Naive thymus-derived CD8-positive, alpha-beta T cell (primary cell): ENCODE data around the gene FRMD8. TPM values are rescaled to one million over a fixed set of nuclear protein-coding genes. Genes with fewer than 3 reads are reported as not detected.

Experiments used
- ATAC-seq, 2 donors: fragments of 150-1000 bp; cut with Tn5 transposase in 1 of 2; sonication (Bioruptor Pico), chemical (Tn5 transposase) in 1 of 2; 1 replicate in 1 of 2; 2 replicates in 1 of 2; pipeline ENCODE4 v1.10.0; 2021; ENCODE audit warnings: mild to moderate bottlenecking in 2 of 2, moderate library complexity in 2 of 2
- POLR2A ChIA-PET: fragments of 350-600 bp; sonication (Branson Sonifier 250); formaldehyde crosslinking; loops from one replicate; lab custom pipeline; 2021; ENCODE audit warnings: antibody characterized with exemption; lab: Charles Lee
- DNase-seq, 10 donors: peaks; one replicate each; pipeline versions ENCODE4 v3.0.0 to v3.0.0-alpha.2; 2020 to 2022
- H3K27ac Mint-ChIP-seq, 10 donors: one replicate each; pipeline ENCODE4 v1.8.0; 2020 to 2022; ENCODE audit warnings: mild to moderate bottlenecking in 10 of 10, mixed read lengths in 10 of 10, moderate library complexity in 4 of 10, inconsistent platforms in 1 of 10
- H3K27me3 Mint-ChIP-seq, 5 donors: one replicate each; pipeline ENCODE4 v1.8.0; 2021 to 2022; ENCODE audit warnings: mixed read lengths in 5 of 5
- H3K36me3 Mint-ChIP-seq, 3 donors: one replicate each; pipeline ENCODE4 v1.8.0; 2020 to 2022; ENCODE audit warnings: mixed read lengths in 3 of 3, mild to moderate bottlenecking in 2 of 3, inconsistent platforms in 1 of 3
- H3K4me1 Mint-ChIP-seq, 4 donors: one replicate each; pipeline ENCODE4 v1.8.0; 2021 to 2022; ENCODE audit warnings: mixed read lengths in 4 of 4
- H3K4me3 Mint-ChIP-seq, 10 donors: one replicate each; pipeline ENCODE4 v1.8.0; 2020 to 2022; ENCODE audit warnings: mild to moderate bottlenecking in 10 of 10, mixed read lengths in 10 of 10, moderate library complexity in 6 of 10, inconsistent platforms in 1 of 10
- H3K9me3 Mint-ChIP-seq, 9 donors: one replicate each; pipeline ENCODE4 v1.8.0; 2020 to 2022; ENCODE audit warnings: mixed read lengths in 9 of 9, mild to moderate bottlenecking in 3 of 9, inconsistent platforms in 1 of 9, moderate library complexity in 1 of 9
- polyA plus RNA-seq, 3 donors: library from polyadenylated mRNA; unstranded; fragments of 300-500 nt; fragmentation: Illumina TruSeq; gene quantifications; one replicate each; pipeline ENCODE4 v1.2.3, GENCODE V29; 2021
- total RNA-seq, 8 experiments: library from RNA in 2 of 8; stranded (reverse) in 2 of 8; gene quantifications; one replicate each; pipeline ENCODE4 v1.2.3 and lab custom pipeline; 2021 to 2026

Gene FRMD8
- total and polyA plus RNA-seq, 5 experiments from 2014 or later, result 34.5 to 55.0 (median 42.6) TPM

- POLR2A ChIA-PET, result interaction anchor here (0.6 to 2.0 kb wide), 3 partner anchors 27 to 151 kb away, joined by 3 to 4 read pairs (median 3); no protein-coding TSS in a partner anchor
- no peak for DNase-seq
Measured at GRCh38 chr11:65396769-65397745, 10.6 kb downstream of the FRMD8 start.

GRCh38 chr11:65398362-65398910 is 12.0 kb downstream of the FRMD8 start:
- DNase-seq, result no peak
- no peak for ATAC-seq
- Mint-ChIP-seq H3K4me3 (no peak overlapping the region), H3K27ac (peak overlapping the region in 2 of 10 donors; percentile 24 to 53), H3K4me1 (peaks cover 2 to 6% (median 6%) of the 10 kb centered on the region in 4 donors), H3K36me3 (peaks cover 0 to 69% (median 8%) of the 10 kb centered on the region in 3 donors), H3K27me3 (no peaks in the 10 kb centered on the region), H3K9me3 (no peaks in the 10 kb centered on the region)
- POLR2A ChIA-PET, result interaction anchor here (0.7 to 2.0 kb wide), 2 partner anchors 25 to 73 kb away, joined by 4 read pairs; no protein-coding TSS in a partner anchor

More at GRCh38 chr11:65396769-65397745, 10.6 kb downstream of the FRMD8 start:
- H3K4me3 Mint-ChIP-seq, result no peak overlapping the region
- no peaks in the 10 kb centered on the region for H3K27me3 Mint-ChIP-seq
- peaks cover 0 to 65% (median 8%) of the 10 kb centered on the region in 3 donors for H3K36me3 Mint-ChIP-seq
- H3K4me1 Mint-ChIP-seq, result peaks cover 0 to 11% (median 9%) of the 10 kb centered on the region in 4 donors
- peak overlapping the region in 3 of 10 donors; percentile 8 to 65 (median 56) for H3K27ac Mint-ChIP-seq
- ATAC-seq, result no peak
- H3K9me3 Mint-ChIP-seq, result no peaks in the 10 kb centered on the region

- POLR2A ChIA-PET, result no interaction called here
- Mint-ChIP-seq H3K27ac (no peak overlapping the region), H3K9me3 (no peaks in the 10 kb centered on the region)
Measured at GRCh38 chr11:65399249-65399648, 12.8 kb downstream of the FRMD8 start.

GRCh38 chr11:65399845-65400244 is 13.4 kb downstream of the FRMD8 start:
- DNase-seq (no peak), ATAC-seq (no peak)
- Mint-ChIP-seq H3K27me3 (no peaks in the 10 kb centered on the region), H3K9me3 (no peaks in the 10 kb centered on the region), H3K36me3 (peaks cover 0 to 74% (median 8%) of the 10 kb centered on the region in 3 donors), H3K27ac (no peak overlapping the region), H3K4me3 (no peak overlapping the region), H3K4me1 (peaks cover 6 to 15% (median 12%) of the 10 kb centered on the region in 4 donors)
- POLR2A ChIA-PET, result interaction anchor here (1.0 to 1.4 kb wide), 2 partner anchors 11 to 16 kb away, joined by 3 to 4 read pairs; no protein-coding TSS in a partner anchor

More at GRCh38 chr11:65399249-65399648, 12.8 kb downstream of the FRMD8 start:
- DNase-seq (no peak), ATAC-seq (no peak)
- H3K36me3 Mint-ChIP-seq, result peaks cover 0 to 69% (median 8%) of the 10 kb centered on the region in 3 donors
- no peak overlapping the region for H3K4me3 Mint-ChIP-seq
- peaks cover 6 to 11% (median 10%) of the 10 kb centered on the region in 4 donors for H3K4me1 Mint-ChIP-seq
- no peaks in the 10 kb centered on the region for H3K27me3 Mint-ChIP-seq

- no peak overlapping the region for H3K27ac Mint-ChIP-seq
- POLR2A ChIA-PET, result interaction anchor here (0.9 to 1.4 kb wide), 4 partner anchors 9 to 107 kb away, joined by 3 to 7 read pairs (median 4); no protein-coding TSS in a partner anchor
- peaks cover 0 to 71% (median 8%) of the 10 kb centered on the region in 3 donors for H3K36me3 Mint-ChIP-seq
- peaks cover 6 to 15% (median 12%) of the 10 kb centered on the region in 4 donors for H3K4me1 Mint-ChIP-seq
- no peak overlapping the region for H3K4me3 Mint-ChIP-seq
- no peaks in the 10 kb centered on the region for H3K27me3 Mint-ChIP-seq
- H3K9me3 Mint-ChIP-seq, result no peaks in the 10 kb centered on the region
- ATAC-seq, result no peak
- DNase-seq, result no peak
Measured at GRCh38 chr11:65400307-65401072, 14.1 kb downstream of the FRMD8 start.

- Mint-ChIP-seq H3K27ac (peak overlapping the region in 4 of 10 donors; percentile 29 to 86 (median 70)), H3K9me3 (no peaks in the 10 kb centered on the region), H3K27me3 (no peaks in the 10 kb centered on the region), H3K36me3 (peaks cover 0 to 71% (median 8%) of the 10 kb centered on the region in 3 donors), H3K4me3 (no peak overlapping the region), H3K4me1 (peaks cover 4 to 15% (median 12%) of the 10 kb centered on the region in 4 donors)
- ATAC-seq (no peak), DNase-seq (no peak)
- POLR2A ChIA-PET, result interaction anchor here (0.6 to 1.4 kb wide), 5 partner anchors 8 to 107 kb away, joined by 3 to 7 read pairs (median 3); no protein-coding TSS in a partner anchor
Measured at GRCh38 chr11:65401073-65401802, 14.8 kb downstream of the FRMD8 start.

GRCh38 chr11:65401803-65402248 is 15.4 kb downstream of the FRMD8 start:
- Mint-ChIP-seq H3K36me3 (peaks cover 0 to 76% (median 8%) of the 10 kb centered on the region in 3 donors), H3K9me3 (no peaks in the 10 kb centered on the region), H3K4me3 (no peak overlapping the region), H3K4me1 (peaks cover 4 to 15% (median 12%) of the 10 kb centered on the region in 4 donors), H3K27ac (peak overlapping the region in 6 of 10 donors; percentile 5 to 86 (median 54)), H3K27me3 (no peaks in the 10 kb centered on the region)
- POLR2A ChIA-PET, result interaction anchor here (0.6 to 1.8 kb wide), 4 partner anchors 8 to 98 kb away, joined by 3 to 7 read pairs (median 4); partner anchors contain the start of genes MALAT1 and NEAT1
- ATAC-seq, result no peak
- no peak for DNase-seq

- H3K9me3 Mint-ChIP-seq, result no peaks in the 10 kb centered on the region
- peak overlapping the region in 1 of 10 donors; percentile 83 for H3K27ac Mint-ChIP-seq
- no peak overlapping the region for H3K4me3 Mint-ChIP-seq
- DNase-seq (no peak), ATAC-seq (no peak)
- H3K36me3 Mint-ChIP-seq, result peaks cover 0 to 72% (median 10%) of the 10 kb centered on the region in 3 donors
- H3K27me3 Mint-ChIP-seq, result no peaks in the 10 kb centered on the region
- peaks cover 1 to 17% (median 9%) of the 10 kb centered on the region in 4 donors for H3K4me1 Mint-ChIP-seq
- POLR2A ChIA-PET, result interaction anchor here (0.5 to 1.8 kb wide), 6 partner anchors 10 to 107 kb away, joined by 3 to 4 read pairs (median 3); partner anchors contain the start of genes MALAT1 and NEAT1
Measured at GRCh38 chr11:65402790-65403189, 16.4 kb downstream of the FRMD8 start.

GRCh38 chr11:65403607-65404121 is 17.2 kb downstream of the FRMD8 start:
- peaks cover 0 to 22% (median 9%) of the 10 kb centered on the region in 4 donors for H3K4me1 Mint-ChIP-seq
- H3K9me3 Mint-ChIP-seq, result no peaks in the 10 kb centered on the region
- ATAC-seq (peak in 1 of 2 donors; percentile 53), DNase-seq (no peak)
- H3K4me3 Mint-ChIP-seq, result peak overlapping the region in 1 of 10 donors; percentile 16
- peaks cover 0 to 70% (median 6%) of the 10 kb centered on the region in 3 donors for H3K36me3 Mint-ChIP-seq
- POLR2A ChIA-PET, result interaction anchor here (0.8 to 1.8 kb wide), 5 partner anchors 9 to 106 kb away, joined by 3 to 6 read pairs (median 4); partner anchors contain the start of genes MALAT1 and SLC25A45
- peak overlapping the region in 8 of 10 donors; percentile 9 to 79 (median 64) for H3K27ac Mint-ChIP-seq
- no peaks in the 10 kb centered on the region for H3K27me3 Mint-ChIP-seq

- Mint-ChIP-seq H3K36me3 (peaks cover 0 to 71% (median 4%) of the 10 kb centered on the region in 3 donors), H3K9me3 (no peaks in the 10 kb centered on the region), H3K27me3 (no peaks in the 10 kb centered on the region), H3K4me1 (peaks cover 0 to 23% (median 9%) of the 10 kb centered on the region in 4 donors), H3K4me3 (no peak overlapping the region), H3K27ac (peak overlapping the region in 2 of 10 donors; percentile 19 to 69)
- peak in 1 of 2 donors; percentile 10 for ATAC-seq
- POLR2A ChIA-PET, result interaction anchor here (1.0 kb wide), 1 partner anchor 92 kb away, joined by 6 read pairs; no protein-coding TSS in a partner anchor
- peak in 1 of 10 donors; percentile 42 for DNase-seq
Measured at GRCh38 chr11:65404210-65404609, 17.8 kb downstream of the FRMD8 start.
